ENCODE results near the gene SND1.

DNA sequence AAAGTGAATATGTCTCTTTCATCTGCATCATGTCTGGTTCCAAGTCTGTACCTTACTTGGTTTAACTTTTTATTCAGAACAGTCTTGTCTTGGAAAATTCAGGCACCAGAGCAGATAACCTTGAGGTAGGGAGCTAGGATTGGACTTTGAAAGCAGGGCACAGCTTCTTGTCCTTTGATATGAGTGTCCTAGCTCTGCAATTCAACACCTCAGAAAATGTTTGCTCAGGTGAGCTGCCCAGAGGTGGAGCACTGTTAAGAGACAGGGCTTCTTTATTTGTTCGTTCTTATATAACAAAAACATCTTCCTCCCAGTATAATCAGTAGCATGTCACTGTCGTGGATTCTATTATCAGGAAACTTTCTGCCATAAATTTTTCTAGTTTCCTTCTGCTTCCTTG, 260.9 kb downstream of the SND1 start:
- TF ChIP-seq, protein P1, sequence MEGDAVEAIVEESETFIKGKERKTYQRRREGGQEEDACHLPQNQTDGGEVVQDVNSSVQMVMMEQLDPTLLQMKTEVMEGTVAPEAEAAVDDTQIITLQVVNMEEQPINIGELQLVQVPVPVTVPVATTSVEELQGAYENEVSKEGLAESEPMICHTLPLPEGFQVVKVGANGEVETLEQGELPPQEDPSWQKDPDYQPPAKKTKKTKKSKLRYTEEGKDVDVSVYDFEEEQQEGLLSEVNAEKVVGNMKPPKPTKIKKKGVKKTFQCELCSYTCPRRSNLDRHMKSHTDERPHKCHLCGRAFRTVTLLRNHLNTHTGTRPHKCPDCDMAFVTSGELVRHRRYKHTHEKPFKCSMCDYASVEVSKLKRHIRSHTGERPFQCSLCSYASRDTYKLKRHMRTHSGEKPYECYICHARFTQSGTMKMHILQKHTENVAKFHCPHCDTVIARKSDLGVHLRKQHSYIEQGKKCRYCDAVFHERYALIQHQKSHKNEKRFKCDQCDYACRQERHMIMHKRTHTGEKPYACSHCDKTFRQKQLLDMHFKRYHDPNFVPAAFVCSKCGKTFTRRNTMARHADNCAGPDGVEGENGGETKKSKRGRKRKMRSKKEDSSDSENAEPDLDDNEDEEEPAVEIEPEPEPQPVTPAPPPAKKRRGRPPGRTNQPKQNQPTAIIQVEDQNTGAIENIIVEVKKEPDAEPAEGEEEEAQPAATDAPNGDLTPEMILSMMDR (IDR thresholded peaks at IDR 0.05): no peak
- TF ChIP-seq POLR2A (IDR thresholded peaks at IDR 0.05): no peak

Data from body of pancreas (tissue), 4 donors.